HepG2 (cell line): ENCODE data around the gene HSD17B11.

ENCODE experiments used
- ASH2L ChIP-seq: fragments of 300-600, 200-600 bp; sonication (generic); IDR thresholded peaks from 2 replicates; pipeline ENCODE4 v1.7.0; 2017; ENCODE audit warnings: low read depth, mild to moderate bottlenecking, moderate library complexity, mixed read lengths, low read length; ENCODE audit not compliant: insufficient read length
- CBFB ChIP-seq: sonication (generic); formaldehyde crosslinking; IDR thresholded peaks from 2 replicates; pipeline ENCODE4 v1.4.0; 2020; ENCODE audit warnings: missing genetic modification reagents
- NR2C2 ChIP-seq: sonication (generic); formaldehyde crosslinking; IDR thresholded peaks from 2 replicates; pipeline ENCODE4 v1.4.0; 2020; ENCODE audit warnings: missing genetic modification reagents, mild to moderate bottlenecking, moderate library complexity, borderline replicate concordance
- RORA ChIP-seq: sonication (generic); formaldehyde crosslinking; IDR thresholded peaks from 2 replicates; pipeline ENCODE4 v1.5.0; 2020; ENCODE audit warnings: mild to moderate bottlenecking, missing genetic modification reagents, moderate library complexity
- TF ChIP-seq, protein P1 (sequence below): sonication (generic); formaldehyde crosslinking; IDR thresholded peaks from 2 replicates; pipeline ENCODE4 v1.5.0; 2020; ENCODE audit warnings: mild to moderate bottlenecking, missing genetic modification reagents, moderate library complexity

DNA sequence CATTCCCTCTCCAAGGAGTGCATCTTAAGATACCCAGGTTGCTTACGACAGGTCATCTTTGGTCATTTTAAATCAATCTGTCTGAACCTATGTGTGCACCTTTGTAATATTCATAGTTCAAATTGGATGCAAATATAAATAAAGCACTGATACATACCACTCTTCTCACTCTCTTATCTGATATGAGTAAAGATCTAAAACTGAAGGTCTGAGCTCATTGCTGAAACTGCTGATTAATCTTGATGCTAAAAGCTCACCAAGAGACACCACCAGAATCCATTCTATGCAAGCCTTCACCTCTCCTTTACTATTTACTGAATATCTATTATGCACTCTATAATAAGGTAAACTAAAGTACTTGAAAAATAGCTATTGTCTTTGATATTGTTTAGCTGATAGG is 84.9 kb downstream of the HSD17B11 start:
- TF ChIP-seq ASH2L (no peak), RORA (CRISPR knock-in tag) (no peak), NR2C2 (no peak), CBFB (CRISPR knock-in tag) (no peak)
- TF ChIP-seq, protein P1, sequence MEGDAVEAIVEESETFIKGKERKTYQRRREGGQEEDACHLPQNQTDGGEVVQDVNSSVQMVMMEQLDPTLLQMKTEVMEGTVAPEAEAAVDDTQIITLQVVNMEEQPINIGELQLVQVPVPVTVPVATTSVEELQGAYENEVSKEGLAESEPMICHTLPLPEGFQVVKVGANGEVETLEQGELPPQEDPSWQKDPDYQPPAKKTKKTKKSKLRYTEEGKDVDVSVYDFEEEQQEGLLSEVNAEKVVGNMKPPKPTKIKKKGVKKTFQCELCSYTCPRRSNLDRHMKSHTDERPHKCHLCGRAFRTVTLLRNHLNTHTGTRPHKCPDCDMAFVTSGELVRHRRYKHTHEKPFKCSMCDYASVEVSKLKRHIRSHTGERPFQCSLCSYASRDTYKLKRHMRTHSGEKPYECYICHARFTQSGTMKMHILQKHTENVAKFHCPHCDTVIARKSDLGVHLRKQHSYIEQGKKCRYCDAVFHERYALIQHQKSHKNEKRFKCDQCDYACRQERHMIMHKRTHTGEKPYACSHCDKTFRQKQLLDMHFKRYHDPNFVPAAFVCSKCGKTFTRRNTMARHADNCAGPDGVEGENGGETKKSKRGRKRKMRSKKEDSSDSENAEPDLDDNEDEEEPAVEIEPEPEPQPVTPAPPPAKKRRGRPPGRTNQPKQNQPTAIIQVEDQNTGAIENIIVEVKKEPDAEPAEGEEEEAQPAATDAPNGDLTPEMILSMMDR (CRISPR knock-in tag), result no peak
